Stimulated activated CD8-positive, alpha-beta memory T cell treated with anti-CD3 and anti-CD28 coated beads, Interleukin-15, amount 100 ng/mL, for 48 hours (primary cell): ENCODE measurements around the gene EPB41L4A.

Experiments used
- DNase-seq, 2 donors: peaks; one replicate each; pipeline ENCODE4 v3.0.0-alpha.2; 2020; ENCODE audit warnings: low read depth in 2 of 2

Gene EPB41L4A

DNA sequence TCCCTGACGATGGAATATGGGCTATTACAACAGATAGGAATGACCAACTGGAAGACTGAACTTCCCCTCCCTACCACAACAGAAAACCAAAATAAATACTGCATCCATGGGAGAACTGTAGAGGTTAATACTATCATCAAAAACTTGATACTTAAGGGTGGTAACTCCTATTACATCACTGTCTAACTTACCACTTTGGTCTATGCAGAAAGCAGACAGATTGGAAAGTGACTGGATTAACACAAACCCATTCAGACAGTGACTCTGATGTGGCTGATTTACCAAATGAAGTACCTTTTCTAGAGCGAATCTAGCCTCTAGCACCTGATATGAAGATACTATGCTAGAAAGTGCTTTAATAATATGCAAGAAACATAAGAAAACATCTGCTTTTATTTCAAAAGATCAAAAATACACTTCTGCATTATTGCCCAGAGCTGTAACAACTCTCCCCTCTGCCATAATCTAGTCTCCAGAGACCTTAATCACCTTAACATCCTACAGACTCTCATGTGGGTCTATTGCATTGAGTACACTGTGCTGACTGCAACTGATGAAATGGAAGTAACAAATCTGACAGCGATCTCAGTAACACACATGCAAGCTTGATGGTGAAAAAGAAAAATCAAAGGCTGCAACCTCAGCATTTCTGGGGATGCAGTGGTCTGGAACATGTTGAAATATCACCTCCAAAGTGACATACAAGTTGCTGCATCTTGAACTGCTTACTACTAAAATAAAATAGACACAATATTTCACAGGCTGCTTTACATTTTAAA lies 62.7 kb downstream of the EPB41L4A start:
- no peak for DNase-seq

GRCh38 chr5:112355058-112355685 lies 63.9 kb downstream of the EPB41L4A start:
- DNase-seq: no peak

GRCh38 chr5:112353678-112354077 lies 65.4 kb downstream of the EPB41L4A start:
- DNase-seq: no peak

DNA sequence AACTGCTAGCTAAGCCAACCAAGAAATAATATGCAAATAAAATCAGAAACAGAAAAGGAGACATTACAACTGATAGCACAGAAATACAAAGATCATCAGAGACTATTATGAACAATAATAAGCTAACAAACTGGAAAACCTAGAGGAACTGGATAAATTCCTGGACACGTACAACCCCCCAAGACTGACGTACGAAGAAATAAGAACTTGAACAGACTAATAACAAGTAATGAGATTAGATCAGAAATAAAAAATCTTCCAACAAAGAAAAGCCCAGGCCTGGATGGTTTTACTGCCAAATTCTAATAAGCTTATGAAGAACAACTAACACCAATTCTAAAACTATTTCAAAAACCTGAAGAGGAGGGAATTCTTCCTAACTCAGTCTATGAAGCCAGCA lies 67.9 kb downstream of the EPB41L4A start:
- DNase-seq: no peak

GRCh38 chr5:112350626-112351025 lies 68.5 kb downstream of the EPB41L4A start:
- DNase-seq: no peak

- no peak for DNase-seq
These were observed 69.7 kb downstream of the EPB41L4A start for GRCh38 chr5:112349371-112349770.

- DNase-seq: no peak
These were observed 70.2 kb downstream of the EPB41L4A start for GRCh38 chr5:112348915-112349314.

GRCh38 chr5:112348387-112348786 lies 70.7 kb downstream of the EPB41L4A start:
- no peak for DNase-seq

GRCh38 chr5:112346411-112347044 lies 72.5 kb downstream of the EPB41L4A start:
- no peak for DNase-seq

- no peak for DNase-seq
These were observed 74.5 kb downstream of the EPB41L4A start for GRCh38 chr5:112344540-112344939.

DNA sequence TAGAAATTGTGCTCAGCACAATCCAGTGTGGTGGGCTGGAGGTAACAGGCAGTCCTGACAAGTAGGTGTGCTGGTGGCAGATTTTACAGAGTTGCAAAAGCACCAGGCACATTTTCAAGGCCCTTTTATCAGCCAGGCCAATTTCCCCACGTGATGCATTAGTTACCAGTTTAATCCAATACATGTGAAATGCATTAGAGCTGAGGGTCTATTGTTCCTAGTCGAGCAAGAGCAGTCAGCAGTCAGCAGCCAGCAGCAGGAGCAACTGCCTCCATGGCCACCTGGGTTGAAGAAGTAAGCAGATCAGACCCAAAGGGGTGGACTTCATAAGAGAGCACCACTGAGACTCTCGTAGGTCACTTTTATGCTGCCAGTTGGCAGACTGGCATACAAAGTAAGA lies 76.7 kb downstream of the EPB41L4A start:
- DNase-seq: no peak

GRCh38 chr5:112339761-112340160 lies 79.3 kb downstream of the EPB41L4A start:
- DNase-seq: no peak

GRCh38 chr5:112338681-112339337 lies 80.3 kb downstream of the EPB41L4A start:
- DNase-seq: no peak

GRCh38 chr5:112333331-112333781 lies 85.7 kb downstream of the EPB41L4A start:
- DNase-seq: no peak

- no peak for DNase-seq
These were observed 87.2 kb downstream of the EPB41L4A start for GRCh38 chr5:112331892-112332291.

GRCh38 chr5:112329419-112330090 lies 89.5 kb downstream of the EPB41L4A start:
- DNase-seq: peak in 1 of 2 donors; percentile 1

DNA sequence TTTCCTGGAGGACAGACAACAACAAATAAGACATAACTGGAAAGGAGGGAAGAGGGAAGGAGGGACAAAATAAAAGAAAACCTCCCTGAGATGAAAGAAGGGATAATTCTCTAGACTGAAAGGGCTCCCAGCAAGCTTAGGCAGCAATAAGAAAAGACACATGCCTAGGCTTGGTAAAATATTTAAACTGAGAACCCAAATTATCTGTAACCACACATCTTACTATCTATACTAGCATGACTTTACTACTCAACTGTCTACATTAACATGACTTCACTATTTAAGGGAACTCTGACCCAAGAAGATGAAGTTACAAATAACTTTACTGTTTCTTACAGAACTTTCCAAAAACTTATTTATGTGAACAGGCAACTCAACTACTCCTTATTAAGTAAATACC lies 95.9 kb downstream of the EPB41L4A start:
- no peak for DNase-seq

DNA sequence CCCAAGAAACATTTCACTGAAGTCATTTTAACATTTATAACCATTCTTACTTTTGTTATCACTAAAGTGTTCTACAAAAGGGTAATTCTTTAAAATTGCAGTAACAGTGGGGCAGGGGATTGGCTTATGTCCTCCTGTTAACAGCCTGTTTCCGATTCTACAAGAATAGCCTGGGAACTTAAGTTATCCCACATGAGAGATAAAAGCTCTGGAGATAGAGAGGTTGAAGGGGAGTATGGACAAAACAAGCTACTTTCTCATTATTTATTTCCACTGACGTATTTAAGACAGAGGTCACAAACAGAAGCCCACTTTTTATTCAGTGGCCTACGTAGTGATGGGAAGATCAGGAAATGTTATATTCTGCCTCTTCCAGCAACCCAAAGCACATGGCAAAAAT lies 98.7 kb downstream of the EPB41L4A start:
- DNase-seq: no peak

- no peak for DNase-seq
These were observed 100.7 kb downstream of the EPB41L4A start for GRCh38 chr5:112318346-112318745.

GRCh38 chr5:112317866-112318265 lies 101.2 kb downstream of the EPB41L4A start:
- no peak for DNase-seq

DNA sequence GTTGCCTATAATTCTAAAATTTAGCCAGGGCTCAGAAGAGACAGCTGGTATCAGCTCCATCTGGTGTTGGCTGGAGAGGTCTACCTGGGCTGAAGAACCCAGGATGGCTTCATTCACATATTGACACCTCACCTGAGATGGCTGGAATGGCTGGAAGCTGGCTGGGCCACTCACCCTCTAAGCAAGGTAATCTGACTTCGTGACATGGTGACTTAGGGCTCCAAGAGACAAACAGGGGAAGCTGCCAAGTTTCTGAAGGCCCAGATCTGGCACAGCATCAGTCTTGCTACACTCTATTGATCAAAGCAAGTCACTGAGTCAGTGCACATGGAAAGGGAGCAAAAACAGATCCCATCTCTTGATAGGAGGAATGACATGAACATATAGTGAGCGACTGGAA lies 102.3 kb downstream of the EPB41L4A start:
- no peak for DNase-seq

DNA sequence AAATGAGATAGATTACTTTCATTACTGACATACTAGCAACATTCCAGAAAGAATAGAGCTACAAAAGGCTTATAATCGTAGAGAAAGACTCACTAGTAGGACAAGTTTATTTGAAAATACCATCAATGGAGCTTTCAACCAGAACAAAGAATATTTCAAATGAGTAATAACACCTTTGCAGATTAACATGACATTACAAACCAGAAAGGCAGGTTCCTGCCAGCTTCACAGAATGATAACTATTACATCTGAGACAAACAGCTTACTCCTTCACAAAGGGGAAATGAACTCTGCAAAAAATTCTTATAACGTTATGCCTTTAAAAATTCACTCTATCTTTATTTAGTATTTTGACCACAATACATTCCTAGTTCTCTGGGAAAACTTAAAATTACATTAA lies 103.1 kb downstream of the EPB41L4A start:
- DNase-seq: no peak
